HG03135 (cell line): Measurements from ENCODE around the gene FLT1.

Experiments
- ATAC-seq: cut with Tn5 transposase; IDR thresholded peaks from one replicate; pipeline ENCODE4 v1.9.1; 2021; ENCODE audit warnings: mild to moderate bottlenecking, moderate library complexity; ENCODE audit not compliant: unreplicated experiment

FLT1 gene

GRCh38 chr13:28326056-28326455, 168.9 kb downstream of the FLT1 start:
- ATAC-seq = no peak

GRCh38 chr13:28325022-28325421, 169.9 kb downstream of the FLT1 start:
- no peak for ATAC-seq

- no peak for ATAC-seq
These were observed 170.6 kb downstream of the FLT1 start for GRCh38 chr13:28324181-28324789.

- ATAC-seq = no peak
These were observed 172.5 kb downstream of the FLT1 start for GRCh38 chr13:28322256-28322905.

- ATAC-seq = no peak
These were observed 173.2 kb downstream of the FLT1 start for GRCh38 chr13:28321756-28322155.

GRCh38 chr13:28320884-28321574, 173.9 kb downstream of the FLT1 start:
- no peak for ATAC-seq

GRCh38 chr13:28320209-28320608, 174.7 kb downstream of the FLT1 start:
- no peak for ATAC-seq

GRCh38 chr13:28319528-28319927, 175.4 kb downstream of the FLT1 start:
- no peak for ATAC-seq

- no peak for ATAC-seq
These were observed 176.4 kb downstream of the FLT1 start for GRCh38 chr13:28318496-28318895.

- ATAC-seq = no peak
These were observed 178.1 kb downstream of the FLT1 start for GRCh38 chr13:28316836-28317235.

- ATAC-seq = no peak
These were observed 178.8 kb downstream of the FLT1 start for GRCh38 chr13:28316129-28316528.

GRCh38 chr13:28314879-28315278, 180.0 kb downstream of the FLT1 start:
- ATAC-seq = no peak

- ATAC-seq = no peak
These were observed 181.3 kb downstream of the FLT1 start for GRCh38 chr13:28313579-28313978.

GRCh38 chr13:28306325-28306724, 188.6 kb downstream of the FLT1 start:
- no peak for ATAC-seq

- ATAC-seq = no peak
These were observed 193.1 kb downstream of the FLT1 start for GRCh38 chr13:28301839-28302238.

GRCh38 chr13:28299916-28300315, 195.0 kb downstream of the FLT1 start:
- no peak for ATAC-seq

- ATAC-seq = no peak
These were observed 197.6 kb downstream of the FLT1 start for GRCh38 chr13:28297341-28297740.

GRCh38 chr13:28286263-28286662, 208.7 kb downstream of the FLT1 start:
- no peak for ATAC-seq

GRCh38 chr13:28283600-28283999, 211.3 kb downstream of the FLT1 start:
- no peak for ATAC-seq

GRCh38 chr13:28282451-28282850, 212.5 kb downstream of the FLT1 start:
- ATAC-seq = no peak

GRCh38 chr13:28273919-28274318, 221.0 kb downstream of the FLT1 start:
- no peak for ATAC-seq
